HL-60/S4 treated with phorbol 12-myristate 13-acetate at 8.2 ng/mL for 4 days and 3 days (cell line): ENCODE results near the gene ACTR8.

Experiments used
- in situ Hi-C: fragments of 300-500 bp; cut with MboI; formaldehyde crosslinking; loops from 2 replicates; pipeline ENCODE4 v1.15.0; 2022; ENCODE audit warnings: low sequenced_read_pairs

ACTR8 gene

DNA sequence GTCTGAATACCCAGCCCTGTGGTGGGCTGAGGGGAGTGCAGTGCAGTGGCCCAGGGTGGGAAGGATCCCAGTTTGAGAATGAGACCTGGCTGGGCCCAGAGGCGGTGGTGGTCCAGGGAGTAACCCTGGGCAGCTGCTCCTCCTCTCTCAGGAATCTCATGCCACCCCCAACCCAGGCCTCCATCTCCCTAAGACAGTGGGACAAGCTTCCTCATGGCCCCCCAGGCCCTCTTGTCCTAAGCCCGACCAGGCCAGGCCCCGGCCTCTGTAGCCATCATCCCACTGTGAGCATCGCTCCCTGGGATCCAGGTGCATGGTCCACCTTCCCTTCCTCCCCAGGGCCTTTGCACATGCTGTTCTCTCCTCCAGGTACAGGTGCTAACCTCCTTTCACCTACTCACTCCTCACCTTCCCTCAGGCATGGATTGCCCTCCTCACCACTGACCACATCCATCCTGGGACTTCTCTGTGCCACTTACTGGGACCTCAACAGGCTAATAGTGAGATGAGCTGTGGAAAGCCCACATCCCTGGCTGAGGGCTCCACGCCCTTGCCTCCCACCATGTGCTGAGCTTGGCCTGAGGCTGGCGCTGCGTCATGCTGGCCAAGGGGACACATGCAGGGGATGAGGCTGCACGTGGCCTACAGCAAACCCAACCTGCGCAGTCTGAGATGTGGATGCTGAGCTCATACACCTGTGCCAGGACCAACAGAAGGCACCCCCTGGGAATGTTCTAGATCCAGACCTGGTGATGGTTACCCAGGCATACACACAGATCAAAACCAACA lies 45.7 kb downstream of the ACTR8 start:
- in situ Hi-C loops: no loop called here

DNA sequence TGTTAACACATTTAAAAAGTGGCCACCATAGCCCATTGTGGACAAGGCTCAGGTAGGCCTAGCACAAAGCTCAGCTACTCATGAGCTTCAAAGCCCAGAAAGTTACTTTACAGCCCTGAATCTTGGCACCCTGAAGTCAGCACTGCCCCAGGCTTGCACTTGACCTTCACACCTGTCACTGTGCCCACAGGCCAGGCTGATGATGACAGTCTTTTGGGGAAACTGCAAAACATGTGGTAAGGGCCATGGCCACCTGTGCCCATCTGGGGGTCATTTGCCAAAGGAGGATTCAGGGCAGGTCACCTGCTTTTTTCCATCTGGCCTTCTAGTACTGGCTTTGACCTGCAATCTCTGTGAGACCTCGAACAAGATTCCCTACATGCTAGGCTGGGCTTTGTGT lies 46.7 kb downstream of the ACTR8 start:
- in situ Hi-C loops: no loop called here

DNA sequence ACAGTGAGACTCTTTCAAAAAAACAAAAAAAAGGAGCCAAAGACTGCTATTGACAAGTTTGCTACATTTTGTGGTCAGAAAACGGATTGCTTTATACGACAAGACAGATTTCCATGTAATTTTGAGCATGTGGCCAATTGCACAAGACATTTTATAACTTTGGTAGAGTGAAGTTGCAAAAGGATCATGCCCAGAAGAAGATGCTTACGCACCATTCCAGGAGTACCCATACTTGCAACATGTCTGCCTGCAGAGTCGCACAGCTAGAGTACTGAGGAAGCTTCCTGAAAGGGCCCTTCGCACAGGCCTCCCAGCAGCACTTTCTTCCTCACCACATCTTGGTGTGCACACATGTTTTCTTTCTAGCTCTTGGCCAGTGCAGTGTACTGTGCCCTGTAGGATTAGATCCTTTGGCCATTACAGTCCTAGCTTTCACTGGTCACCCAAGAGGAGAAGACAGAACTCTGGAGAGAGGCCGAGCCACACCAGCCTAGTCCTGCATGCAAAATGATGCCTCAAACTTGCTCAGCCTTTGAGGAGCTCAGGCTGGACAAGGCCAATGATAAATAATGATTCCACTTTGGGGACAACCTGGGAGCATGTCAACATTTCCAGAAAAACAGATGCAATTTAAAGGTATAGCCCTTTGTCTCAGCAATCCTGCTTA lies 47.4 kb downstream of the ACTR8 start:
- in situ Hi-C loops: no loop called here

DNA sequence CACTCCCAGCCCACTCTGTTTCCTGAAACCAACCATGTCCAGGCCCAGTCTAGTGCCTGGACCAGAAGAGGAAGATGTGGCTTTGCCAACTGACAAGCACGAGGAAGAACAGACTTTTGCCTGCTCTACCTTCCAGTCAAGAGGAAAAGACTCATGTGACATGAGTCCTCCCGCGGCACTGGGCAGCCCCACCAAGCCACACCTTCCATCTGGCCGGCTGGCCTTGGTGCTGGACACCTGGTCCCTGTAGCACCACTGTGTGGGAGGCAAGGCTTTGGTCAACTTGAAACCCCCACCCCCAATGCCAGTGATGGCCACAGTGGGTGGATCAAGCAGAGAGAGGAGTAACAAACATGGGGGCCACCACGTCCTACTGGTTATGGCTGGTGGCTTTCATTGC lies 48.3 kb downstream of the ACTR8 start:
- in situ Hi-C loops: no loop called here

DNA sequence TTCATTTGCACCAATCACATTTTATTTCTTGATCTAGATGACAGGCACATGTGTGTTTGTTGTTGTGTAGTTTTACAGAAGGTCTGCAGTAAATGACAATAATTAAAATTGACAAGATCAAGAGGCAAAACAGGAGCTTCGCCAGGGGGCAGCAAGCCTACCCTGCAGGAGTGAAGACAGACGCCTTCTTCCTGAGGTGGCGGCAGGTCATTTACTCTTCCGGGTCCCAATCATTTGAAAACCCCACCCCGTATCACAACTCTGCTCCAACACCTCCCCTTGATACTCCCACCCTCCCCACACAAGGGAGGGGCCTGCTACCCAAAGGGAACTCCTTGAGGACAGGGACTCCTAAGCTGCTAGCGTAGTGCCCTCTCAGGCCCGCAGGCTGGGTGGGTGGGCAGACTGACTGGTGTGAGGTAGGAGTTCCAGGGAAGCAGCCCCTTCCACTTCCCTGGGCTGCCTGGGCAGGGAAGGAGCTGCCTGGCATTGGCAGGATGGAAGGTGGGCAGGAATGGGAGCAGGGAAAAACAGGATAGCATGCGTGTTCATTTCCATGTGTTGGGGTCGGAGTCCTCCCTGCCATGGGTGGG lies 48.8 kb downstream of the ACTR8 start:
- in situ Hi-C loops: no loop called here

DNA sequence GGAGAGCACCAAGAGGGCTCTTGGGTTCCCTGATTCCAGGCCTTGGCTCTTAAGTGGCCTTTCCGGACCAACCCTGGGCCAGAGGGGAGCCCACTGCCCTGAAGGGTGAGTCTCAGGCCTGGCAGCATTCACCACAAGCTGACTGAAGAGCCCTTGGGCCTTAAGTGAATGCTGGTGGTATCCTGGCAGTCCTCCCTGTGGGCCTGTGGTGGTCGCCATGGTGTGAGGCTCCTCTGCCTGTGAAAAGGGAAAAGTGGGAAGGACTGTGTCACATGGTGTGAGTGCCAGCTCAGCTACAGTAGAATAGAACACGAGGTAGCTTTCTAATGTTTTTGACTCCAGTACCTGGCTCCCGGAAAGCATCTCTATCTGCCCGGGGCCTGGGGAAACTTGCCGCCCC lies 51.0 kb downstream of the ACTR8 start:
- in situ Hi-C loops: no loop called here

DNA sequence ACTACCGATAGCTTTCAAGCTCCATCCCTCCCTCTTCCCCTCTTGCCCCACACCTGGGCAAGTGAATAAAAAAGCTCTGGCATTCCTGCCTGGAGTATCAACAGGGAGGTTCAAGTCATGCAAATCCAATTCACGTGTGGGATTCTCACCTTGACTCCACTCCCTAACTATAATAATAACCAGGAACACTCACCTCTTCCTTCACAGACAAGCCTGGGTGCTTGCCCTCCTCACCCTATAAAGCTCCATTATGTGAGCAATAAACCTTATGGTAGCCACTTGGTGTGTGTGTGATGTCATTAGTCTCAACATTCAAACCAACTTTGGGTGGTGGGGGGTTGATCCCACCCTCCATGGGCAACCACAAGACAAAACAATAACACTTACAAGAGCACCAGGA lies 52.3 kb downstream of the ACTR8 start:
- in situ Hi-C loops: no loop called here

DNA sequence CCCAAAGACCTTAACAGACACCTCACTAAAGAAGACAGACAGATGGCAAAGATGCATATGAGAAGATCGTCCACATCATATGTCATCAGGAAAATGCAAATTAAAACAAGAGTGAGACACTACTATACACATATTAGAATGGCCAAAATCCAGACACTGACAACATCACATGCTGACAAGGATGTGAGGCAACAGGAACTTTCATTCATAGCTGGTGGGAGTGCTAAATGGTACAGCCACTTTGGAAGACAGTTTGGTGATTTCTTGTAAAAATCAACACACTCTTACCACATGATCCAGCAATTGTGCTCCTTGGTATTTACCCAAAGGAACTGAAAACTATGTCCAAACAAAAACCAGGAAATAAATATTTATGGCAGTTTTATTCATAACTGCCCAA lies 53.4 kb downstream of the ACTR8 start:
- in situ Hi-C loops: no loop called here

DNA sequence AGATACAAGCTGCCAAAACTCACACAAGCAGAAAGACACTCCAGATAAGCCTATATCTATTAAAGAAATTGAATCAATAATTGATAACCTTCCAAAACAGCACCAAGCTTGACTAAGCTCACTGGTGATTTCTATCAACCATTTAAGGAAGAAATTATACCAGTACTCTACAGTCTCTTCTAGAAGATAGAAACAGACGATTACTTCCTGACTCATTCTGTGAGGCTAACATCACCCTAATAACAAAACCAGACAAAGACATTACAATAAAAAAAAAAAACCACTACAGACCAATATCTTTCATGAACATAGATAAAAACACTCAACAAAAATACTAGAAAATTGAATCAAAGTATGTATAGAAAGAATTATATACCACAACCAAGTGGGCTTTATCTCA lies 55.9 kb downstream of the ACTR8 start:
- in situ Hi-C loops: no loop called here

DNA sequence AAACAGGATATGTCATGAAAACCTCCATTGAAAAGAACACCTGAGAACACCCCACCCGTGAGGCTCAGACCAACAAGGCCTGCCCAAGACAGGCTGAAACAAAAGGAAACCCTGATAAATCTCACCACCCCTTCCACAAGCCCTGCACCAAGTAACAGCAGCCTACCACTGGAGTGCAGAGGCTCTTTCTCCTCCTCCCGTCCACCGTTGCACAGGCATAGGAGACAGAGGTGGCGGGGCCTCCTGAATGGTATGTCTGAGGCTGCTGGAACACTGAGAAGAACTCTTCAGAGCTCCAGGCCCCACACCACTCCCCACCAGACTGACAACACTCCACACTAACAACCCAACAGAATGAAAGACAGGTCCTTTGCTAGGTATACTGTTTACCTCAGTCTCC lies 57.2 kb downstream of the ACTR8 start:
- in situ Hi-C loops: no loop called here

DNA sequence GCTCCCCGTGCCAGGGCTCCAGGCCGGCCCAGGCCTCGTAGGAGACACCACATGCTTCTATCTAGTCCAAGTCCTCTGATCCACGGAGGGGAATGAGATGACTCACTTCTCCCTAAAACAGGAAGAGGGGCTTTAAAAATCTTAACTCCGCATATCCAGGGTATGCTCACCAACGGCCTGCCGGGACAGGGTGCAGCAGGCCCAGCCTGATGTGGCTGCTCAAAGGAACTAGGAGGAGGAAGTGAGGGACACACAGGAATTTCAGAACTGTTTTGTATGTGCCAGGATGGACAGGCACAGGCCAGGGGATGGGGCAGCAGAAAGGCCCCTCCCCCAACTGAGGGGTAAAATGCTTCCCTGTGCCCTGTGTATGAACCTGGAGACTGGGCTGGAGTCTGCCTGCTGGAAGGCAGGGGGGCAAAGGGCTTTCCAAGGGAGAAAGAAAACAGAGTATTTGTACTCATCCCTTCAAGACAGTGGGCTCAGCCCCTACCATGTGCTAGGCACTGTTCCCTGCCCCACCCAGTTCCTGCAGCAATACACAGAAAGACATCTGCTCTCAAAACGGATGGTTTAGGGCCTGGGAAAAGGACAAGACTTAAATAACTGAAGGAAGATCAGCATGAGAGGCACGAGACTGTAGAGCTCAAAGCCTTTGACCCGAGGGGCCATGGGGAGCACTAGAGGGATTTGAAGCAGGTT lies 57.8 kb downstream of the ACTR8 start:
- in situ Hi-C loops: no loop called here

DNA sequence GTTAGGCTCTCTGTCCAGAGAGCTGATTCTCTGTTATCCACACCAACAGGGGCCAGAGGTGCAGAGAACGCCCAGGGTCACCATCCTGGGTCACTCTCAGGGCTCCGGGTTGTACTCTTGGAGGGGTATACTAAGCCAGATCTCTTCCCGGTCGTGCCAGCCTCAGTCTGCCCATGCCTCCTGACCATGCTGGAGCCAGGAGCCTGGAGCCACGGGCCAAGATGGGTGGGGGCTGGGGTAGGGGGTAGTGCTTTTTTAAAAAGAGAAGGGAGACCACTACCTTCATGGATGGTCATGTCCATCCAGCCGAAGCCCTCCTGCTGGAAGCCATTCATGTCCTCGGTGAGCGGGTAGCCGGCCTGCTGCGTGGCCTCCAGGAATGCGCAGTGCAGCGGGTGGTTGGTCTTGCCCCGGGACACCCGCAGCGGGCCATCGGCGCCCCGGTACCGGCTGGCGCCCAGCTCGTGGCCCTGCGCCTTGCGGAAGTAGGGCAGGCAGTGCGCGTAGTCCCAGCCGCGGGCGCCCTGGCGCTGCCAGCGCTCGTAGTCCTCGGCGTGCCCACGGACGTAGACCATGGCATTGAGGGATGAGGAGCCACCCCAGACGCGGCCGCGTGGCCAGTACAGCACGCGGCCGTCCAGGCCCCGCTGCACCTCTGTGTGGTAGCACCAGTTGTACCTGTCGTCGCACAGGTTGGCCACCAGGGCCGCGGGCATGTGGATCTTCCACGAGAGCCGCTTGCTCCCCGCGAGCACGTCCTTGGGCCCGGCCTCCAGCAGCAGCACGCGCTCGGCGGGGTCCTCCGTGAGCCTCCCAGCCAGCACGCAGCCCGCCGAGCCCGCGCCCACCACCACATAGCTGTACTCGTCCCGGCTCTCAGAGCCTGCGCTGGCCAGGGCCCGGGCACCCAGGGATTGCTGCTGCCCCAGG lies 58.7 kb downstream of the ACTR8 start:
- in situ Hi-C loops: no loop called here

DNA sequence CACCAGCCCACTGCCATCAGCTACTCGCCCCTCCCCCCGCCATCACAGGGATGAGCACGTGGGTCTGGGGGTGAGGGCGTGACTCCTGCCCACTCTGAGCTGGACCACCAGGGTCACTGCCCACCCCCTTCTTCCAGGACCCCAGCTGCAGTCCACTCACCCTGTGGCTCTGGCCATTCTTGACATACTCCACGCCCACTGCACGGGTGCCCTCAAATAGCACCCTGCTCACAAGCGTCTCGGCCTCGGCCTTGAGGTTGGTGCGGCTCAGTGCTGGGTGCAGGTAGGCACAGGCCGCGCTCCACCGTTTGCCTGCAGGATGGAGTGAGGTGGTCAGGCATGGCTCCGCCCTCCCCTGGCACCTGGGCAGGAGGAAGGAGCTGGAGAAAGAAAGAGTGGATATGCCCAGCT lies 59.6 kb downstream of the ACTR8 start:
- in situ Hi-C loops: no loop called here

DNA sequence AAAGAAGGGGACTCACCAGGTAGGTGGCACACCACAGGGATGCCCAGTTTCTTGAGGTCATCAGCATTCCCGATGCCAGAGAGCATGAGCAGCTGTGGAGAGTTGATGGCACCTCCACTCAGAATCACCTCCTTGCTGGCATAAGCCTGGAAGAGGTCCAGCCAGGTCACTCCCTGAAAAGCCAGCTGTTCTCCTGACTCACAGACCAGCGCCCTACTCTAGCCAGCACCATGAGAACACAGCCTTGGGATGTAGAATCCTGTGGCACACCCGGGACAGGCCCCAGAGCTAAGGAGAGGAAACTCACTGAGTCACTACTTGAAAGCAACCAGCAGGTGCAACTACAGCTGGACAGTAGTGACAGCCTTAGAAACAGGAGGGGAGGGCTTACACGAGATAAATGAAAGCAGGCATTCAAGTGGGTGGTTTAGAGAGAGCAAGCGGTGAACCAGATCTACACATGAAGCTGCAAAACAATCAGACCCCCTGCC lies 60.3 kb downstream of the ACTR8 start:
- in situ Hi-C loops: no loop called here

DNA sequence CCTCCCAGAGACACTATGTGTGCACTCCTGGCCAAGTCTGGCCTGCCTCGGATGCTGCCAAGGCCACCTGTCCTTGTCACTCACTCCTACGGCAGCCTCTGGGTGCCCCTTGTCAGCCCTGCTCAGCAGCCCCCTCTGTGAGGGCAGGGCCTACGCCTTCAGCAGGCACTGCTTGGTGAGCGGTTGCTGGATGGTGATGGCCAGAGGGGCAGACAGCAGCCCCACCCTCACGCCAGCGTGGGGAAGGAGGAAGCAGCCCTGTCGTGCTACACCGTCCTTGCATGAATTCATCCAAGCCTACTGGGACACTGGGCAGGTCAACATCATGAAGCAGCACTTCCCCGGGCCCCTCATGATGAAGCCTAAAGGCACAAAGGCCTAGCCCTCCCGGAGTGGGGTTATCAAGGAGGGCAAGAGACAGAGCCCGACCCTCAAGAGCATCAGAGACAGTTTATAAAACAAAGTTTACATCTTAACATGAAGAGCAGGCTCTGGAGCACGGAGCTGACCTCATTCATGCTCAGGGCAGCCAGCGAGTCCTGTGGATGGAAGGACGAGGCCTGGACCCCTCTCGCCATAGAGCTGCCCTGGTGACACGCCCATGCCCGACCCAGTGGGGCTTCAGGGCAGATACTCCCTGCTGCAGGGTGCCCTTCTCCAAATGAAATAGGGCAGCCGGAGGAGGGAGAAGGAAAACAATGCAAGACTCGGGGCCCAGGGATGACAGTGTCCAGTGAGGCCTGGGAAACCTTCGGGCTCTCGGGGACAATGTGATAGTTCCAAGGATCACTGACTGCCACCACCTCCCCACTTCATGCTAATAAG lies 61.0 kb downstream of the ACTR8 start:
- in situ Hi-C loops: no loop called here

DNA sequence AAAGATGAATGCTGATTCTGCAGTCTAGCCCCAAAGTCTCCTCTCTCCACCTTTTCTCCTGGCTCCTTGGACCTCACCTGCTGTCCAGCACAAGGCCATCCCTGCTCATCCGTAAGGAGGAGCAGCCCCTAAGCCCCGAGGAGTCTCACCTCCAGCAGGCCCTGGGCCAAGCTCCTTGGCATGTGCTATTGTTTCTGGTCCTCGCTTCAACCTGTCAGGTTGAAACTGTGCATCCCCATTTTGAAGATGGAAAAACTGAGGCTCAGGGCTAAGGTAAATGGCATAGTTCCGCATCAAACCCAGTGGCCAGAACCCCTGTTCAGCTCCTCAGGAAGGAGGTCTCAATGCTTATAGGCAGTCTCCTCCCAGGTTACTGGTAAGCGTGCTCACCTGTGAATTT lies 61.9 kb downstream of the ACTR8 start:
- in situ Hi-C loops: no loop called here

DNA sequence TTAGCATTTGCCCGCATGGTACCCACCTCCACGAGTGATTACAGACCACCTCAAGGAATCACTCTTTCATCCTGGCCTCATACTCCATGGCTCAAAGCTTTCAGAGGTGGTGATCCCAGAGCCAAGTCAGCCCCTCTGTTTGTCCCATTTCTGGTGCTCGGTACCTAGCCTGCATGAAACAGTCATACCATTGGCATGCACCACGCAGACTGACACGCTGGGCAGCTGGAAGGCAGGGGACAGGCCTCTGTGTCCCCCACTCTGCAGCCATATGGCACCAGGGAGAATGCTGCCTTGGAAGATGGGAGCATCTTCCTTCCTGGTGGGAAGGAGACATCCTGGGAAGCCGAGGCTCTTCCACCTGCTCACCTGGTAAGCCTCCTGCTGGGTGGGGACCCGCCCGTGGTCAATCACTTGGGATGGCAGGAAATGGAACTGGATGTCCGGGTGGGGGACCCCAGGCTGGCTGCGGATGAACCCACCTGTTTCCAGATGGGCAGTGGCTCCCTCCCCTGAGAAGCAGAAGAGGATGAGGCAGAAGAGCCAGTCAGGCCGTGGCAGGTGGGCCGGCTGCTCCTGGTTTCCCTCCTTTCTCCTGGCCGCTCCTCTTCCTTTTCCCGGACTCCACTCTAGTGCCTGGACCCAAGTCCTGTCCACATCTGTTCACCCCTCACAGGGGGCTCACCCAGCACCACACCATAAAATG lies 62.6 kb downstream of the ACTR8 start:
- in situ Hi-C loops: no loop called here

DNA sequence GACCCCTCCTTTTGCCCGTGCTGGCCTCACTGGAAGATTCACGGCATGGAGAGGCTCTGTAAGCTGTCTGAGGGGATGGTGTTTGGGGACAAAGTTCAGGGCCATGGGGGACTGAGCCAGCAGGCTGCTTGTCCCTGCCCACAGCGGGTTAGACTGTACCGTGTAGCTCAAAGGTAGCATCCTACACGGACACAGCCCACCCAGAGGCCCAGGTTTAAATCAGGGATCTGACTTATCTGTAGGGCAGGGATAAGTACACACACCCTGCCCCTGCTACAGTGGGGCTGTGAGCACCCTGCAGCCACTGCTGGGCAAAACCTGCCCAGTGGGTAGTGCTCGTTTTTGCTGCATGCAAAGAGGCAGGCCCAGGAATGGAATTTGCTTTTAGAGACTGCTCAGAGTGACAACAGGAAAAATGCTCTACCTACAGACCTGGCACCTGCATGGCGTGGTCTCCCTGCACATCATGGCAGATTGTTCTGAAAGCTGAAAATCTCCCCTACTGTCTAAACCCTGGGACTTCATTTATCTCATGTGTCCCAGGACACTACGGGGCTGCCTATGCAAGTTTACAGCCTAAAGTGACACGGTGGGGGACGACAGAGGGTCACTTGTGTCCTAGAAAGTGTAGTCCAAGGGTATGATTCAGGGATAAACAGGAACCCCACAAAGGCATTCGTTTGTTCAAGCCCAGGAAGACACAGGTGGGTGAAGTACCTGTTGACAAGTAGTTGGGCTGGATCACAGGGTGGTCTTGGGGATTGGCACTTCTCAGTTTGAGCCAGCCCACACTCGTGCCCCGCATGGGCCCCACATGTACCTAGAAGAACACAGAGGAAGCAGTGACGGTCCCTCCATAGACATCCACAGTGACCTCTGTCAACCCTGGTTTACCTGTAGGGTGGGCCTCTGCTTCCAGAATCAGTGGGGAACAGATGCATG lies 63.5 kb downstream of the ACTR8 start:
- in situ Hi-C loops: no loop called here
